Measurements from ENCODE around the gene TIMP2.

DNA sequence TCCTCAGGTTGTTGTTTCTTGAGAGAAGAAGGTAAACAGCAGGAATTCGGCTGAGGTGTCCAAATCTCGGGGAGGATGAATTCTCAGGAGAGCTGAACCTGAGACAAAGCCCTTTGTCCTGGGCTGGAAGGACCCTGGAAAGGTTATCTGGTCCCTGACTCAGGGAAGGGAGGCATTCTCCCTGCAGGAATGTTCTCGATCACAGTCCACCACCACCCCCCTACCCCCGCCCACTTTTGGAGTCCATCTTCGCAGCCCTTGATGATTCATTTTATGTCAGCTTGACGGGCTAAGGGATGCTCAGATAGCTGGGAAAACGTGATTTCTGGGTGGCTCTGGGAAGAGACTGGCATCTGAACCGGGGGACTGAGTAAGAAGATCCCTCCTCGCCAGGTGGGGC is 20.8 kb downstream of the TIMP2 start:
- no peak for TF ChIP-seq RAD21 (conservative IDR thresholded peaks at IDR 0.05)
- TF ChIP-seq CTCF (IDR thresholded peaks at IDR 0.05; ENCODE audit: poor library complexity, severe bottlenecking): no peak
- TF ChIP-seq POLR2AphosphoS5 (IDR thresholded peaks at IDR 0.05): no peak
- TF ChIP-seq EZH2 (IDR thresholded peaks at IDR 0.05; ENCODE audit: borderline replicate concordance, insufficient read depth, low read length, poor library complexity, severe bottlenecking): no peak
- TF ChIP-seq MXI1 (conservative IDR thresholded peaks at IDR 0.05; ENCODE audit: poor library complexity, severe bottlenecking): no peak
- TF ChIP-seq EP300 (conservative IDR thresholded peaks at IDR 0.05; ENCODE audit: poor library complexity, severe bottlenecking): no peak
- no peak for TF ChIP-seq TAF1 (IDR thresholded peaks at IDR 0.05; ENCODE audit: low read depth)
- no peak for TF ChIP-seq SMC3 (conservative IDR thresholded peaks at IDR 0.05; ENCODE audit: poor library complexity)
- TF ChIP-seq REST (IDR thresholded peaks at IDR 0.05; ENCODE audit: borderline replicate concordance): no peak
